ENCODE measurements around the gene TRAF7. TPM values are rescaled to one million over a fixed set of nuclear protein-coding genes. Genes with fewer than 3 reads are reported as not detected.
"Not testable (repeated sequence)": the region's sequence is repeated elsewhere in the genome, so short reads cannot be mapped to it uniquely, and the experiment has no call there.

Gene TRAF7
- total RNA-seq, 1 experiment from 2014 or later, result 153 TPM

- H3K4me3 ChIP-seq (ENCODE audit: insufficient read depth, low read depth, low read length), result no peak overlapping the region
- no peaks in the 10 kb centered on the region; the same call in 1 of the 2 replicates for H3K36me3 ChIP-seq (replicated peaks; ENCODE audit: control insufficient read depth, insufficient read depth, low read length)
- peak; percentile 45 for DNase-seq
- H3K27me3 ChIP-seq (ENCODE audit: control insufficient read depth, insufficient read depth, low read length), result no peaks in the 10 kb centered on the region
Observed at GRCh38 chr16:2115591-2115973, 40.0 kb upstream of the TRAF7 start.

GRCh38 chr16:2116428-2116827, 39.2 kb upstream of the TRAF7 start:
- not testable (repeated sequence) for H3K36me3 ChIP-seq (replicated peaks; ENCODE audit: control insufficient read depth, insufficient read depth, low read length); H3K27me3 ChIP-seq (ENCODE audit: control insufficient read depth, insufficient read depth, low read length); H3K4me3 ChIP-seq (ENCODE audit: insufficient read depth, low read depth, low read length); DNase-seq

GRCh38 chr16:2117341-2117740, 38.2 kb upstream of the TRAF7 start:
- not testable (repeated sequence) for DNase-seq; H3K4me3 ChIP-seq (ENCODE audit: insufficient read depth, low read depth, low read length); H3K27me3 ChIP-seq (ENCODE audit: control insufficient read depth, insufficient read depth, low read length); H3K36me3 ChIP-seq (replicated peaks; ENCODE audit: control insufficient read depth, insufficient read depth, low read length)

- not testable (repeated sequence) for H3K4me3 ChIP-seq (ENCODE audit: insufficient read depth, low read depth, low read length); H3K27me3 ChIP-seq (ENCODE audit: control insufficient read depth, insufficient read depth, low read length); DNase-seq
Observed at GRCh38 chr16:2117960-2118722, 37.4 kb upstream of the TRAF7 start.

GRCh38 chr16:2121325-2121724, 34.3 kb upstream of the TRAF7 start:
- DNase-seq, result peak; percentile 59
- H3K4me3 ChIP-seq (ENCODE audit: insufficient read depth, low read depth, low read length); H3K27me3 ChIP-seq (ENCODE audit: control insufficient read depth, insufficient read depth, low read length); H3K36me3 ChIP-seq (replicated peaks; ENCODE audit: control insufficient read depth, insufficient read depth, low read length): not testable (repeated sequence)

More at GRCh38 chr16:2117960-2118722, 37.4 kb upstream of the TRAF7 start:
- not testable (repeated sequence) for H3K36me3 ChIP-seq (replicated peaks; ENCODE audit: control insufficient read depth, insufficient read depth, low read length)

- no peak for DNase-seq
- H3K4me3 ChIP-seq (ENCODE audit: insufficient read depth, low read depth, low read length), result no peak overlapping the region
- no peaks in the 10 kb centered on the region for H3K27me3 ChIP-seq (ENCODE audit: control insufficient read depth, insufficient read depth, low read length)
- no peaks in the 10 kb centered on the region for H3K36me3 ChIP-seq (replicated peaks; ENCODE audit: control insufficient read depth, insufficient read depth, low read length)
Observed at GRCh38 chr16:2121853-2122252, 33.7 kb upstream of the TRAF7 start.

- DNase-seq, result no peak
- Histone ChIP-seq H3K36me3 (replicated peaks; ENCODE audit: control insufficient read depth, insufficient read depth, low read length) (no peaks in the 10 kb centered on the region), H3K27me3 (ENCODE audit: control insufficient read depth, insufficient read depth, low read length) (no peaks in the 10 kb centered on the region), H3K4me3 (ENCODE audit: insufficient read depth, low read depth, low read length) (no peak overlapping the region)
Observed at GRCh38 chr16:2122429-2122828, 33.2 kb upstream of the TRAF7 start.

- H3K4me3 ChIP-seq (ENCODE audit: insufficient read depth, low read depth, low read length); H3K27me3 ChIP-seq (ENCODE audit: control insufficient read depth, insufficient read depth, low read length); H3K36me3 ChIP-seq (replicated peaks; ENCODE audit: control insufficient read depth, insufficient read depth, low read length); DNase-seq: not testable (repeated sequence)
Observed at GRCh38 chr16:2122934-2123683, 32.5 kb upstream of the TRAF7 start.

GRCh38 chr16:2123706-2124376, 31.7 kb upstream of the TRAF7 start:
- H3K36me3 ChIP-seq (replicated peaks; ENCODE audit: control insufficient read depth, insufficient read depth, low read length); H3K4me3 ChIP-seq (ENCODE audit: insufficient read depth, low read depth, low read length); DNase-seq; H3K27me3 ChIP-seq (ENCODE audit: control insufficient read depth, insufficient read depth, low read length): not testable (repeated sequence)

- DNase-seq, result peak; percentile 56
- H3K27me3 ChIP-seq (ENCODE audit: control insufficient read depth, insufficient read depth, low read length); H3K36me3 ChIP-seq (replicated peaks; ENCODE audit: control insufficient read depth, insufficient read depth, low read length); H3K4me3 ChIP-seq (ENCODE audit: insufficient read depth, low read depth, low read length): not testable (repeated sequence)
Observed at GRCh38 chr16:2124377-2124693, 31.2 kb upstream of the TRAF7 start.

GRCh38 chr16:2124694-2125444, 30.7 kb upstream of the TRAF7 start:
- DNase-seq, result peak; percentile 55
- H3K36me3 ChIP-seq (replicated peaks; ENCODE audit: control insufficient read depth, insufficient read depth, low read length); H3K27me3 ChIP-seq (ENCODE audit: control insufficient read depth, insufficient read depth, low read length); H3K4me3 ChIP-seq (ENCODE audit: insufficient read depth, low read depth, low read length): not testable (repeated sequence)

GRCh38 chr16:2125609-2126008, 30.0 kb upstream of the TRAF7 start:
- DNase-seq; H3K36me3 ChIP-seq (replicated peaks; ENCODE audit: control insufficient read depth, insufficient read depth, low read length); H3K4me3 ChIP-seq (ENCODE audit: insufficient read depth, low read depth, low read length): not testable (repeated sequence)

GRCh38 chr16:2126161-2126743, 29.3 kb upstream of the TRAF7 start:
- not testable (repeated sequence) for H3K36me3 ChIP-seq (replicated peaks; ENCODE audit: control insufficient read depth, insufficient read depth, low read length); DNase-seq; H3K27me3 ChIP-seq (ENCODE audit: control insufficient read depth, insufficient read depth, low read length); H3K4me3 ChIP-seq (ENCODE audit: insufficient read depth, low read depth, low read length)

More at GRCh38 chr16:2125609-2126008, 30.0 kb upstream of the TRAF7 start:
- not testable (repeated sequence) for H3K27me3 ChIP-seq (ENCODE audit: control insufficient read depth, insufficient read depth, low read length)

- H3K4me3 ChIP-seq (ENCODE audit: insufficient read depth, low read depth, low read length); DNase-seq; H3K36me3 ChIP-seq (replicated peaks; ENCODE audit: control insufficient read depth, insufficient read depth, low read length); H3K27me3 ChIP-seq (ENCODE audit: control insufficient read depth, insufficient read depth, low read length): not testable (repeated sequence)
Observed at GRCh38 chr16:2126928-2127556, 28.5 kb upstream of the TRAF7 start.
